IgD-negative memory B cell (primary cell): ENCODE data around the gene DCPS. TPM values are rescaled to one million over a fixed set of nuclear protein-coding genes. Genes with fewer than 3 reads are reported as not detected.
"Not testable (repeated sequence)": the region's sequence is repeated elsewhere in the genome, so short reads cannot be mapped to it uniquely, and the experiment has no call there.

Experiments
- H3K27ac Mint-ChIP-seq, 3 donors: one replicate each; pipeline ENCODE4 v1.8.0; 2020 to 2022; ENCODE audit warnings: mild to moderate bottlenecking in 3 of 3, mixed read lengths in 3 of 3, moderate library complexity in 1 of 3
- H3K27me3 Mint-ChIP-seq: one replicate; pipeline ENCODE4 v1.8.0; 2021; ENCODE audit warnings: mixed read lengths
- H3K36me3 Mint-ChIP-seq: one replicate; pipeline ENCODE4 v1.8.0; 2020; ENCODE audit warnings: mild to moderate bottlenecking, mixed read lengths
- H3K4me1 Mint-ChIP-seq, 3 donors: one replicate each; pipeline ENCODE4 v1.8.0; 2020 to 2022; ENCODE audit warnings: mixed read lengths in 3 of 3, mild to moderate bottlenecking in 1 of 3
- H3K4me3 Mint-ChIP-seq, 4 donors: one replicate each; pipeline ENCODE4 v1.8.0; 2020 to 2022; ENCODE audit warnings: mild to moderate bottlenecking in 4 of 4, mixed read lengths in 4 of 4, moderate library complexity in 3 of 4
- H3K9me3 Mint-ChIP-seq, 3 donors: one replicate each; pipeline ENCODE4 v1.8.0; 2020 to 2021; ENCODE audit warnings: mixed read lengths in 3 of 3, mild to moderate bottlenecking in 1 of 3
- polyA plus RNA-seq: library from polyadenylated mRNA; unstranded; fragments of 300-500 nt; fragmentation: Illumina TruSeq; gene quantifications from one replicate; pipeline ENCODE4 v1.2.3, GENCODE V29; 2021

DCPS gene
- polyA plus RNA-seq, 1 donor from 2014 or later = 76.9 TPM

- Mint-ChIP-seq H3K4me1 (no peaks in the 10 kb centered on the region), H3K27ac (no peak overlapping the region), H3K27me3 (no peaks in the 10 kb centered on the region), H3K9me3 (no peaks in the 10 kb centered on the region), H3K4me3 (no peak overlapping the region), H3K36me3 (peaks cover 1% of the 10 kb centered on the region)
Measured at GRCh38 chr11:126363706-126364248, 59.9 kb downstream of the DCPS start.

- H3K9me3 Mint-ChIP-seq, H3K27ac Mint-ChIP-seq, H3K36me3 Mint-ChIP-seq: not testable (repeated sequence)
Measured at GRCh38 chr11:126364735-126365134, 60.9 kb downstream of the DCPS start.

GRCh38 chr11:126365508-126365907 lies 61.6 kb downstream of the DCPS start:
- not testable (repeated sequence) for H3K4me3 Mint-ChIP-seq, H3K27ac Mint-ChIP-seq, H3K27me3 Mint-ChIP-seq, H3K4me1 Mint-ChIP-seq, H3K36me3 Mint-ChIP-seq, H3K9me3 Mint-ChIP-seq

More at GRCh38 chr11:126364735-126365134, 60.9 kb downstream of the DCPS start:
- H3K4me1 Mint-ChIP-seq, H3K27me3 Mint-ChIP-seq, H3K4me3 Mint-ChIP-seq: not testable (repeated sequence)

- Mint-ChIP-seq H3K27me3 (no peaks in the 10 kb centered on the region), H3K4me1 (no peaks in the 10 kb centered on the region), H3K27ac (no peak overlapping the region), H3K36me3 (peaks cover 1% of the 10 kb centered on the region), H3K9me3 (no peaks in the 10 kb centered on the region), H3K4me3 (no peak overlapping the region)
Measured at GRCh38 chr11:126366064-126366822, 62.4 kb downstream of the DCPS start.

GRCh38 chr11:126366823-126367654 lies 63.2 kb downstream of the DCPS start:
- not testable (repeated sequence) for H3K27ac Mint-ChIP-seq, H3K4me1 Mint-ChIP-seq, H3K27me3 Mint-ChIP-seq, H3K4me3 Mint-ChIP-seq, H3K9me3 Mint-ChIP-seq, H3K36me3 Mint-ChIP-seq

GRCh38 chr11:126367806-126368205 lies 63.9 kb downstream of the DCPS start:
- H3K9me3 Mint-ChIP-seq, H3K4me3 Mint-ChIP-seq, H3K4me1 Mint-ChIP-seq, H3K27me3 Mint-ChIP-seq, H3K27ac Mint-ChIP-seq, H3K36me3 Mint-ChIP-seq: not testable (repeated sequence)

- H3K27ac Mint-ChIP-seq, H3K9me3 Mint-ChIP-seq, H3K27me3 Mint-ChIP-seq, H3K4me1 Mint-ChIP-seq, H3K36me3 Mint-ChIP-seq, H3K4me3 Mint-ChIP-seq: not testable (repeated sequence)
Measured at GRCh38 chr11:126368336-126369119, 64.7 kb downstream of the DCPS start.

- Mint-ChIP-seq H3K4me1 (peaks cover 0 to 2% (median 0%) of the 10 kb centered on the region in 3 donors), H3K27me3 (peaks cover 1% of the 10 kb centered on the region), H3K4me3 (no peak overlapping the region), H3K27ac (no peak overlapping the region), H3K9me3 (peaks cover 0 to 1% (median 0%) of the 10 kb centered on the region in 3 donors), H3K36me3 (peaks cover 4% of the 10 kb centered on the region)
Measured at GRCh38 chr11:126370016-126370415, 66.2 kb downstream of the DCPS start.

- Mint-ChIP-seq H3K27me3 (peaks cover 1% of the 10 kb centered on the region), H3K36me3 (peaks cover 4% of the 10 kb centered on the region), H3K27ac (no peak overlapping the region), H3K4me3 (no peak overlapping the region), H3K9me3 (peaks cover 0 to 1% (median 0%) of the 10 kb centered on the region in 3 donors), H3K4me1 (peaks cover 0 to 2% (median 0%) of the 10 kb centered on the region in 3 donors)
Measured at GRCh38 chr11:126371595-126371994, 67.7 kb downstream of the DCPS start.

GRCh38 chr11:126373389-126374066 lies 69.7 kb downstream of the DCPS start:
- not testable (repeated sequence) for H3K9me3 Mint-ChIP-seq, H3K4me3 Mint-ChIP-seq, H3K27me3 Mint-ChIP-seq, H3K4me1 Mint-ChIP-seq, H3K36me3 Mint-ChIP-seq, H3K27ac Mint-ChIP-seq

- not testable (repeated sequence) for H3K9me3 Mint-ChIP-seq
Measured at GRCh38 chr11:126374562-126375300, 70.9 kb downstream of the DCPS start.

GRCh38 chr11:126375726-126376125 lies 71.9 kb downstream of the DCPS start:
- Mint-ChIP-seq H3K36me3 (peaks cover 4% of the 10 kb centered on the region), H3K27me3 (peaks cover 1% of the 10 kb centered on the region), H3K4me1 (peaks cover 0 to 2% (median 0%) of the 10 kb centered on the region in 3 donors), H3K27ac (no peak overlapping the region), H3K9me3 (peaks cover 0 to 2% (median 1%) of the 10 kb centered on the region in 3 donors), H3K4me3 (no peak overlapping the region)

More at GRCh38 chr11:126374562-126375300, 70.9 kb downstream of the DCPS start:
- not testable (repeated sequence) for H3K4me3 Mint-ChIP-seq, H3K27ac Mint-ChIP-seq, H3K4me1 Mint-ChIP-seq, H3K36me3 Mint-ChIP-seq, H3K27me3 Mint-ChIP-seq

GRCh38 chr11:126378763-126379162 lies 74.9 kb downstream of the DCPS start:
- H3K4me3 Mint-ChIP-seq = no peak overlapping the region
- H3K36me3 Mint-ChIP-seq = no peaks in the 10 kb centered on the region
- H3K27ac Mint-ChIP-seq = peak overlapping the region in 1 of 3 donors; percentile 17
- H3K4me1 Mint-ChIP-seq = no peaks in the 10 kb centered on the region
- peaks cover 0 to 2% (median 1%) of the 10 kb centered on the region in 3 donors for H3K9me3 Mint-ChIP-seq
- no peaks in the 10 kb centered on the region for H3K27me3 Mint-ChIP-seq

GRCh38 chr11:126380909-126381308 lies 77.0 kb downstream of the DCPS start:
- H3K4me3 Mint-ChIP-seq = no peak overlapping the region
- no peaks in the 10 kb centered on the region for H3K4me1 Mint-ChIP-seq
- H3K27me3 Mint-ChIP-seq = no peaks in the 10 kb centered on the region
- peaks cover 0 to 2% (median 0%) of the 10 kb centered on the region in 3 donors for H3K9me3 Mint-ChIP-seq
- no peak overlapping the region for H3K27ac Mint-ChIP-seq
- H3K36me3 Mint-ChIP-seq = no peaks in the 10 kb centered on the region
